ENCODE data around the gene GLRX3.
"Not testable (repeated sequence)": the region's sequence is repeated elsewhere in the genome, so short reads cannot be mapped to it uniquely, and the experiment has no call there.

Gene GLRX3

GRCh38 chr10:130190737-130191115, 54.5 kb downstream of the GLRX3 start:
- DNase-seq, result no peak

- DNase-seq, result no peak
Measured at GRCh38 chr10:130191380-130191779, 55.2 kb downstream of the GLRX3 start.

GRCh38 chr10:130192276-130192848, 56.2 kb downstream of the GLRX3 start:
- DNase-seq, result no peak

GRCh38 chr10:130193033-130193432, 56.8 kb downstream of the GLRX3 start:
- no peak for DNase-seq

DNA sequence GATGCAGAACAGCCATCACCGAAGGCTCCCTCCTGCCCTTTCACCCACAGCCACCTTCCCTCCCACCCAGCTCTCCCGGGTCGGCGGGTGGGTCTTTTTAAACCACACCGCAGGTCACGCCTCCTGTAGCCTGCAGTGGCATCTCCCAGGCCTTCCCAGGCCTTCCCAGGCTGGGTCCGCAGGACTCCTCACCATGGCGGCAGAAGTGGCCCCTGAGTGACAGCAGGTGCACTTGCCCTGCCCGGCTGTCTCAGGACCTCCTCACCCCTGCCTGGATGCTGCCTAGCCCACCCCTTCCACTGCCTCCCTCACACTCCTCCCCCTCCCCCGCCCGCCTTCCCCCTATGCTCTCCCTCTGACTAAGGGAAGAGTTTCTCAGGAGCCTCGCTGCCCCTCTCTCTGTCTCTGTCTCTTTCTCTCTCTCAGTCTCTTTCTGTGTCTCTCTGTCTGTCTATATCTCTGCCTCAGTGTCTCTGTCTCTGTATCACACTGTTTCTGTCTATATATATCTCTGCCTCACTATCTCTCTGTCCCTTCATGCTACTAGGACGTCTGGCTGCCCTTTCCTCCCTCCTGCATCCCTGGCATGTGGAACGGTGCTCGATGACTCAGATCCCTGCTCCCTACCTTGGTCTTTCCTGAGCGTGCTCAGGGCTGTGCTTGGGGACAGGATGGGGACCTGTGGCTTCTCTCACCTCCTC, 57.5 kb downstream of the GLRX3 start:
- no peak for DNase-seq

- DNase-seq, result no peak
Measured at GRCh38 chr10:130194194-130194990, 58.2 kb downstream of the GLRX3 start.

DNA sequence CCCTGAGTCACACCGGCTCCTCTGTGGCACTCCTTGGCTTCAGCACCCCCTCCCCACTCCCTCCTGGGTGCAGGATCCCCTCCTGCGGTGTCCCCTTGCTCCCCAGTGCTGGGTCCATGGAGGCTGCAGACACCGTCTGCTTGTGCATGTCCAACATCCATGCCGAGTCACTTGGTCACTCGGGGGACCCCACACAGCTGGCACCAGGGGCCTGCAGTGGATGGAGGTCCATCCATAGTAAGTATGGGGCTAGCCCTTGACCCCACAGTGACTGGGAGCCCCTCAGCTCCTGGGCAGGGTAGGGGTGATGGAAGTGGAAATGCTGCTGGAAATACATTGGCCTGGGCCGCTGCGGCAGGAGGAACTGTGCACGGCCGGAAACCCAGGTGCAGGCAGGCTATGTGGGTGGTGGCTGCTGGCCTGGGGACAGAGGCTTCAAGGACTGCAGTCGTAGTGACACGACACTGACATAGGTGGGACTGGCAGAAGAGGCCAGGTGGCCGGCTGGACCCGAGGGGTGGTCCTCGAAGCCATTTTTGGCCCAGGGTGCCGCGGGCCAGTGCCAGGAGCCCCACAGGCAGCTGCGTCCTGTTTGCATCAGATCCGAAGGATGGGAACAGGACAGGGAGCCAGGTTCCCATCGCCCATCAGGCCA, 58.9 kb downstream of the GLRX3 start:
- no peak for DNase-seq

GRCh38 chr10:130195746-130196294, 59.6 kb downstream of the GLRX3 start:
- DNase-seq, result no peak

- DNase-seq, result no peak
Measured at GRCh38 chr10:130196511-130197487, 60.6 kb downstream of the GLRX3 start.

DNA sequence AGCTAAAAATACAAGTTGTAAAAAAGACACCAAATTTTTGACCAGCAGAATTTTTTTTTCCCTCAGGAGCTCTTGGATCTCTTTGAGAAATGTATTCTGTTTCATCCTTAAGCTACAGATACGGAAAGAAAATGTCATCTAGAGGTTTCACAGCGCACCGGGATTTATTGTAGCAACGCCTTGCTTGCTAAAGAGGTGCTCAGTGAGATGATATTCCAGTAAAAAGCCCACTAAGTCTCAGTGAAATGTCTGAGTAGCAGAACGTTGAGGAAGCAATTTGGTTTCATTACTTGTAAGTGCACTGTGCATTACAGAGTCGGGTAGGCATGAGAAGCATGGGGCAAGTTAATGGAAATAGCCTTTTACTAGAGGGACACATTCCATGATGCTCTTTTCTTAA, 62.5 kb downstream of the GLRX3 start:
- DNase-seq, result no peak

GRCh38 chr10:130200179-130201042, 64.2 kb downstream of the GLRX3 start:
- DNase-seq, result no peak

DNA sequence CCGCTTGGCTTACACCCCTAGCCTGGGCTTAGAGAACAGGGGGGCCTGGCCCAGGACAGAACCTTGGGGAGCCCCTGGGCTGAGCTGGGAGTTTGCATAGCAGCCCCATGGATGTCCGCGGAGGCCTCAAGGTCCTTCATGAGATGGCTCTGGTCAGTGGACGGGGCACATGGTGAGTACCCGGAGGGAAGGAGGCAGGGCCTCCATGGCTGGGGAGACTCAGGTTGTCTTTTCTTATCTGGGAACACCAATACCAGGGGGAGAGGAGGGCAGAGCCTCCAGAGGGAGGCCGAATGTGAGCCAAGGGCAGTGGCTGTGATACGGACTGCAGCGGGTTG, 64.8 kb downstream of the GLRX3 start:
- DNase-seq, result no peak

- DNase-seq, result not testable (repeated sequence)
Measured at GRCh38 chr10:130202150-130202549, 66.0 kb downstream of the GLRX3 start.

DNA sequence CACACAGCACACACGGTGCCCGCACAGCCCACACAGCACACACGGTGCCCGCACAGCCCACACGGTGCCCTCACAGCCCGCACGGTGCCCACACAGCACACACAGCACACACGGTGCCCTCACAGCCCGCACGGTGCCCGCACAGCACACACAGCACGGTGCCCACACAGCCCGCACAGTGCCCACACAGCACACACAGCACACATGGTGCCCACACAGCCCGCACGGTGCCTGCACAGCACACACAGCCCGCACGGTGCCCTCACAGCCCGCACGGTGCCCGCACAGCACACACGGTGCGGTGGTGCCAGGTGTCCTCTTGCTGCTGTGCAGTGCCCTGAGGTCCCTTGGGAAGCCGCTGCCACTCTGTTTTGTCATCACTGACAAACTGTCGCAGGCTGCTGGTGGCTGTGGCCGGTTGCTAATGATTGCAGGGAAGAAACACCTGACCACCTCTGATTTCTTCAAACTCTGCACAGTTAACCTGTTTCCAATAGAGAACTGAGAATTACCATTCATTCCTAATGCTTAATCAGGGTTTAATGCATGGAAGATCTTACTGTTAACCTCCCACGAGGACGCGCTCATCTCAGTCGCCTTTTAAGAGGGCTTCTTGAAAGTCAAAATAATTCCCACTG, 66.9 kb downstream of the GLRX3 start:
- DNase-seq, result no peak

DNA sequence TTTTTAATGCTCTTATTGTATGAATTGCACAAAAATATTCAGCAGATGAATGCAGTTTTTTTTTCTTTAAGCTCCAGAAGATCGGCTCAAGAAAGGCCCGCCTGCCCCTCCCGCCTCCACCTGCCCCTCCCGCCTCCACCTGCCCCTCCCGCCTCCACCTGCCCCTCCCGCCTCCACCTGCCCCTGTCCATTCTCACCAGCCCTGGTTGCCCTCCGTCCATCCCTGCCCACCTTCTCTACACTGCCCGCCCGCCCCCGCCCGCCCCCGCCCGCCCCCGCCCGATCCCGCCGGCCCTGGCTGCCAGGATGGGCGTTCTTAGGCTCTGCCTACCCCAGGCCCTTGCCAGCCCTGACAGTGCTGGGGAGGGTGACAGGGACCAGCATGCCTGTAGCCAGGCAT, 67.4 kb downstream of the GLRX3 start:
- DNase-seq, result no peak

- no peak for DNase-seq
Measured at GRCh38 chr10:130206216-130206737, 70.1 kb downstream of the GLRX3 start.

DNA sequence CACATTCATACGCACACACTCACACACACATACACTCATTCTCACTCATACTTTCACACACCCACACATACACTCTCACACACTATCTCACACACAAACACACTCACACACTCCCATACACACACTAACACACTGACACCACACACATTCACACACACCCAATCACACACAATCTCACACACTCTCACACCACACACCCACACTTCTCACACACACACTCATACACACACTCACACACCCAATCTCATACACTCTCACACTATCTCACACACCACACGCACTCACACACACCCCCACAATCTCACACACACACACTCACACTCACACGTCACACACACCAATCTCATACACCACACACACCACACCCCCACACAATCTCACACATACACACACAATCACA, 71.0 kb downstream of the GLRX3 start:
- DNase-seq, result no peak

DNA sequence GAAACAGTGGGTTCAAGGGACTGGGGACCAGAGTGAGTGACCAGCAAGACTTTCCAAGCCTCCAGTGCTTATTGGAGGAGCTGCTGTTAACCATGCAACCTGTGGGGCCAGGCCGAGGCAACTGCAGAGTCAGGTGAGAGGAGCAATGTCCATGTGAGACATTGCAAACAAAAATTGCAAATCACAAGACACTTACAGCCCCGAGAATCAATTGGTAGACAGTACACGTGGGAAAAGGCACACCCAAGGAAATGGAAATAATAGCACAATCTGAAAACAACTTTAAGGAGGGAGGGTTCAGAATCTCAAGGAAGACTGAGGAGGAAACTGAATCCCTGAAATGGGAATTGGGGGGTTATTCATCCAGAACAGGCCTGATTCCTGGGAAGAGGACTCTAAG, 72.6 kb downstream of the GLRX3 start:
- DNase-seq, result no peak

GRCh38 chr10:130212746-130213145, 76.6 kb downstream of the GLRX3 start:
- no peak for DNase-seq

All from fibroblast of upper back skin (primary cell).